ENCODE data around the gene HAS3. TPM values are rescaled to one million over a fixed set of nuclear protein-coding genes. Genes with fewer than 3 reads are reported as not detected.

HAS3 gene
- polyA plus RNA-seq, 1 of the 3 experiments (the other 2 are of a cell fraction): 38.7 TPM

GRCh38 chr16:69109486-69110270 lies 4.2 kb downstream of the HAS3 start (continued):
- TF ChIP-seq ZBTB33 (IDR thresholded peaks at IDR 0.05; ENCODE audit: borderline replicate concordance, low read depth): no peak
- TF ChIP-seq MAX (IDR thresholded peaks at IDR 0.05; ENCODE audit: low read depth): no peak
- no peak for TF ChIP-seq TEAD4 (IDR thresholded peaks at IDR 0.05; ENCODE audit: borderline replicate concordance, insufficient read depth)
- no peak for TF ChIP-seq RXRA (IDR thresholded peaks at IDR 0.05; ENCODE audit: borderline replicate concordance, low read depth)
- no peak for TF ChIP-seq USF1 (IDR thresholded peaks at IDR 0.05; ENCODE audit: borderline replicate concordance, low read depth)
- no peak for TF ChIP-seq EZH2phosphoT487 (IDR thresholded peaks at IDR 0.05; ENCODE audit: borderline replicate concordance, low read depth)
- TF ChIP-seq CHD2 (IDR thresholded peaks at IDR 0.05; ENCODE audit: low read length, partially characterized antibody): no peak
- TF ChIP-seq IRF3 (IDR thresholded peaks at IDR 0.05; ENCODE audit: low read depth, low read length): no peak
- no peak for TF ChIP-seq POLR2AphosphoS5 (IDR thresholded peaks at IDR 0.05; ENCODE audit: low read depth, low read length)

- peaks cover 5 to 10% of the 10 kb centered on the region in 2 experiments; a peak in 1 of 4 replicates for H3K4me1 ChIP-seq (ENCODE audit: control insufficient read depth in 1 of 2, insufficient read depth in 2 of 2, low read depth in 1 of 2, low read length in 1 of 2)
- no peaks in the 10 kb centered on the region for H3K79me2 ChIP-seq (ENCODE audit: insufficient read depth)
- H3F3A ChIP-seq (replicated peaks; ENCODE audit: insufficient read depth): peaks cover 1% of the 10 kb centered on the region
- peaks cover 4 to 36% of the 10 kb centered on the region in 2 experiments for H3K36me3 ChIP-seq (replicated peaks in 1 of 2; ENCODE audit: control insufficient read depth in 1 of 2, insufficient read depth in 2 of 2, low read length in 1 of 2)
- no peaks in the 10 kb centered on the region for H3K9me3 ChIP-seq
- H3K27ac ChIP-seq (ENCODE audit: low read depth in 2 of 2, low read length in 1 of 2): no peak overlapping the region
- H3K9ac ChIP-seq: no peak overlapping the region
- WGBS (ENCODE audit: low lambda C conversion rate): 94% methylated on average over 7 of the region's 7 CpGs
- POLR2A ChIA-PET: no interaction called here
- no peak for DNase-seq
- H2AFZ ChIP-seq (ENCODE audit: low read depth): no peak overlapping the region
- no peak overlapping the region for H3K4me3 ChIP-seq (ENCODE audit: low read depth in 2 of 2, low read length in 1 of 2)
- no peak for TF ChIP-seq CHD2 (IDR thresholded peaks at IDR 0.05; ENCODE audit: low read length, partially characterized antibody)
- no peak for TF ChIP-seq MXI1 (IDR thresholded peaks at IDR 0.05; ENCODE audit: low read depth, low read length)
- TF ChIP-seq JUND (IDR thresholded peaks at IDR 0.05): no peak
- TF ChIP-seq FOXJ3 (CRISPR knock-in tag; IDR thresholded peaks at IDR 0.05): no peak
- TF ChIP-seq PBX3 (IDR thresholded peaks at IDR 0.05): no peak
- no peak for TF ChIP-seq GABPA (IDR thresholded peaks at IDR 0.05; ENCODE audit: low read depth)
- TF ChIP-seq MAX (IDR thresholded peaks at IDR 0.05; ENCODE audit: low read depth): no peak
- no peak for TF ChIP-seq CTCF (IDR thresholded peaks at IDR 0.05)
- no peak for TF ChIP-seq SMC3 (IDR thresholded peaks at IDR 0.05; ENCODE audit: low read depth, low read length)
- no peak for TF ChIP-seq YY1 (IDR thresholded peaks at IDR 0.05; ENCODE audit: low read depth)
- no peak for TF ChIP-seq NFIC (IDR thresholded peaks at IDR 0.05; ENCODE audit: borderline replicate concordance)
- TF ChIP-seq IRF3 (IDR thresholded peaks at IDR 0.05; ENCODE audit: low read depth, low read length): no peak
- TF ChIP-seq ELF1 (IDR thresholded peaks at IDR 0.05): no peak
- no peak for TF ChIP-seq POLR2AphosphoS5 (IDR thresholded peaks at IDR 0.05; ENCODE audit: low read depth, low read length)
- 0 out of 2 replicates have a peak, but pooled peaks cover 8% of the 10 kb centered on the region for H4K20me1 ChIP-seq (ENCODE audit: insufficient read depth)
- H3K9me2 ChIP-seq: no peaks in the 10 kb centered on the region
- H3K4me2 ChIP-seq: no peak overlapping the region
- CTCF ChIA-PET: interaction anchor here (0.9 to 7.1 kb wide), 2 partner anchors 14 to 208 kb away, joined by 3 to 62 read pairs; no protein-coding TSS in a partner anchor
- no peaks in the 10 kb centered on the region for H3K27me3 ChIP-seq (ENCODE audit: insufficient read depth)
These were observed 5.0 kb downstream of the HAS3 start for GRCh38 chr16:69110406-69110805.
